HUES64 (cell line): ENCODE results near the gene COL9A3.

ENCODE experiments used
- H3K27ac ChIP-seq: 2 replicates; pipeline ENCODE4 v1.7.0; 2013; ENCODE audit warnings: low read depth, low read length, inconsistent platforms
- H3K27me3 ChIP-seq: 2 replicates; pipeline ENCODE4 v1.6.1; 2013; ENCODE audit warnings: mild to moderate bottlenecking, low read length; ENCODE audit not compliant: insufficient read depth
- H3K36me3 ChIP-seq: 2 replicates; pipeline ENCODE4 v1.6.1; 2013; ENCODE audit warnings: mild to moderate bottlenecking, low read length; ENCODE audit not compliant: insufficient read depth
- H3K4me1 ChIP-seq: 2 replicates; pipeline ENCODE4 v1.6.1; 2013; ENCODE audit warnings: mild to moderate bottlenecking, low read length, moderate library complexity; ENCODE audit not compliant: insufficient read depth
- H3K4me3 ChIP-seq: 2 replicates; pipeline ENCODE4 v1.5.1; 2013; ENCODE audit warnings: mild to moderate bottlenecking, low read length, moderate library complexity
- H3K9ac ChIP-seq: 2 replicates; pipeline ENCODE4 v1.6.1; 2013; ENCODE audit warnings: mild to moderate bottlenecking, low read depth, low read length
- H3K9me3 ChIP-seq: 2 replicates; pipeline ENCODE4 v1.6.1; 2013; ENCODE audit warnings: low read depth, low read length; ENCODE audit not compliant: insufficient read depth
- WGBS: fragments of 150-250, 120-280 bp; methylation state at CpG from one replicate; pipeline ENCODE4 v1.1.7; 2013; ENCODE audit warnings: missing lambda C conversion rate; 5-methylcytosine and 5-hydroxymethylcytosine counted together

The COL9A3 gene

DNA sequence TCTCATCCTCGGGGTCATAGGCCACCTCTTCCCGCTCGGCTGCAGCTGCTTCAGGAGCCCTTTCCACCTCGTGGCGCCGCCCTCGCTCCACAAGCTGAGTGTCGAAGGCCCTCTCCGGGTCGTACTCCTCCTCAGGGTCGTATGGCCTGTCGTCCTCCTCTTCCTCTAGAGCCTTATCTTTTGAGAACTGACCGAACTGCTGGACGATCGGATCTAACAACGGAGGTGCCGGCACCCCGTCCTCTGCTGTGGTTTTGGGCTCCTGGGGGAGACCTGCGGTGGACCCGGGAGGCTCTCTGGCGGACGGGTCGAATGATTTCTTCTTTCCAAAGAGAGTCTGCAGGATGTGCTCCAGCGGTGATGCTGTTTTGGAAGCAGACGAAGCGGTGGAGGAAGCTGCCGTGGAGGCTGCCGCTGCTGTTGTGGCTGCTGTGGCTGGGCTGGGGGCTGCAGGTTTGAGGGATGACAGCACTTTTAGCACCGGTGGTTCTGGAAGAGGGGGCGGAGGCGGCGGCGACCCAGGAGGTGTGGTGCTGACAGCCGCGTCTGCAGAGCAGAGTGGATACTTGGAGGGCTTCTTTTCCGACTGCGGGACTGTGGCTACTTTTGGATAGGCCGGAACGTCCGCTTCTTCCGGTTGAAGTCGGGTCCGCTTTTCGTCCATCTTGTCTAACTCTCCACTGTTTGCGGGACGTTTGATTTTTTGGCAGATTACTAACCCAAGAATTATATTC is 65.0 kb downstream of the COL9A3 start:
- no peak overlapping the region for H3K27ac ChIP-seq
- no peak overlapping the region for H3K9ac ChIP-seq
- WGBS: 95% methylated on average over 46 of the region's 46 CpGs
- peaks cover 20% of the 10 kb centered on the region for H3K4me1 ChIP-seq
- H3K27me3 ChIP-seq: peaks cover 5% of the 10 kb centered on the region; the same call in 1 of the 2 replicates
- H3K4me3 ChIP-seq: no peak overlapping the region
- H3K9me3 ChIP-seq: no peaks in the 10 kb centered on the region
- peaks cover 12% of the 10 kb centered on the region; the same call in 1 of the 2 replicates for H3K36me3 ChIP-seq

GRCh38 chr20:62882426-62882825 is 65.6 kb downstream of the COL9A3 start:
- Histone ChIP-seq H3K27me3 (peaks cover 5% of the 10 kb centered on the region; the same call in 1 of the 2 replicates), H3K9ac (no peak overlapping the region), H3K9me3 (no peaks in the 10 kb centered on the region), H3K4me1 (peaks cover 20% of the 10 kb centered on the region), H3K4me3 (no peak overlapping the region), H3K27ac (no peak overlapping the region), H3K36me3 (peaks cover 18% of the 10 kb centered on the region)
- 96% methylated on average over 14 of the region's 15 CpGs for WGBS

DNA sequence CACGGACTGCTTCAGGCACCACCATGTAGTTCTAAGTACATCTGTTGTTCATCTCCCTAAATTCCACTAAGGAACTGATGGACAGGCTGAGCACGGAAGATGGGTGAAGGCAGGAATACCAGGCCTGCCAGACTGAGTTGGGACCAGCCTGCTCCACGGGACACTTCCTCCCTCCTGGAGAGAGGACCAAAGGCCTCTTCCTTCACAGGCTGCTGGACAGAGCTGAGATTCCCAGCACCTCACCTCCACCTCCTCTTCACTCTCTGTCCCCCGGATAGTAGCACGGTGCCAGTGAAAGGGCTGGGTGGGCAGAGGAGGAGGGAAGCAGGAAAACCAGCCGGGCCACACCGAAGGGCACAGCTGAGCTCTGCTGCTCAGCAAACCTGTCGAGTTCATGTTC is 67.7 kb downstream of the COL9A3 start:
- H3K27me3 ChIP-seq: no peaks in the 10 kb centered on the region
- 83% methylated on average over 8 of the region's 8 CpGs for WGBS
- no peaks in the 10 kb centered on the region for H3K9me3 ChIP-seq
- H3K4me1 ChIP-seq: peaks cover 9% of the 10 kb centered on the region
- H3K4me3 ChIP-seq: no peak overlapping the region
- peaks cover 39% of the 10 kb centered on the region for H3K36me3 ChIP-seq
- H3K9ac ChIP-seq: no peak overlapping the region
- no peak overlapping the region for H3K27ac ChIP-seq

DNA sequence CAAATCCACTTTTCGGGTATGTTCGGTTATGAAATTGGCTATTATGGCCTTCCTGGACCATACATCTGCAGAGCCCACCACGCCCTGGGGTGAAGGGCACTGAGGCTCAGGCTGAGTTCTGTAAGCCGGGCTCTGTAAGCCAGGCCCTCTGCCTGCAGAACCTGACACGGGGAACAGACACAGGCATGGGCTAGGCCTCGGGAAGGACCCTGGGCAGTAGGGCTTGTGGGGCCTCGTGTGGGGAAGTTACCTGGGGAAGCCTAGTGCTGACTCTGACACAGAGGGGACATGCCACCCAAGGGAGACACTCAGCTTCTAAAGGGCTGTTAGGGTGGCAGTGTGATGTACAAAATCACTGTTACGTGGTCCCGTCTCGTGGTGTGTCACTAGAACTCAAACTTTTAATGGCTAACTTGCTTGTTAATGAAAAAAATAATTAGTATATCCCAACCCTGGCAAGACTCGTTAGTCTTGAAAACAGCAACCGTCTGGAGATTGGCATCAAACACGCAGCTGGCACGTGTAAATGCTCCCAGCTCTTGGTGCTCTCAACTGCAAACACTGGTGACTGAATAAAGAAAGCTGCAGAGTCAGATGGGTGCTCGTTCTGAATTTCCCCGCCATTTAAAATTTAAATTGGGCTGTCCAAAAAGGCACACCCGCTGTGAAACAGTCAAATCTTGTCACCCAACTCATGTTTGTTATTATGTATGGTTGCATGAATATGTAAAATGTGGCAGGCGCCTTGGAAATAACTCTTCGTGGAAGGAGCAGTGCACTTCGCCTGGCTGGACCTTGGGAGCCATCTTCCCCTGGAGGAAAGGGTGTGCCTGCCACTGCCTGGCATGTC is 68.4 kb downstream of the COL9A3 start:
- H3K9ac ChIP-seq: no peak overlapping the region
- H3K9me3 ChIP-seq: no peaks in the 10 kb centered on the region
- H3K27ac ChIP-seq: no peak overlapping the region
- peaks cover 47% of the 10 kb centered on the region for H3K36me3 ChIP-seq
- no peaks in the 10 kb centered on the region for H3K27me3 ChIP-seq
- 88% methylated on average over 20 of the region's 20 CpGs for WGBS
- no peak overlapping the region for H3K4me3 ChIP-seq
- H3K4me1 ChIP-seq: peaks cover 9% of the 10 kb centered on the region

GRCh38 chr20:62885896-62886708 is 69.3 kb downstream of the COL9A3 start:
- Histone ChIP-seq H3K4me1 (peaks cover 9% of the 10 kb centered on the region), H3K27ac (no peak overlapping the region), H3K36me3 (peaks cover 55% of the 10 kb centered on the region), H3K27me3 (no peaks in the 10 kb centered on the region), H3K4me3 (no peak overlapping the region), H3K9me3 (no peaks in the 10 kb centered on the region), H3K9ac (no peak overlapping the region)
- WGBS: 91% methylated on average over 23 of the region's 23 CpGs

DNA sequence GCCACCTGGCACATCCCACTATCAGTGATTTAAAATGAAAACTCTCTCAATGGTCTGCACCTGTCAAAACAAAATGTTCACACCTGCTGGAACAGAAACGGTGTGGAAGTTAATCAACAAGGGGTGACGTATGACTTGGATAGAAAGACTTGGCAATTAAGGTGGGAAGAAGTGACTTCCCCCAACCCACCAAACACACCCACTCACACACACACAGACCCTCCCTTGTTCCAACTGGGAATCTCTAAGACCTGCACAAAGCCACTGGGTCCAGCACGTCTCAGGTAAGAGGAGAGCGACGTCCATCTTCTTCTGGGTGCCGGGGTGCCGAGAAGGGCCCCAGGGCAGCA is 69.8 kb downstream of the COL9A3 start:
- WGBS: 94% methylated on average over 7 of the region's 7 CpGs
- Histone ChIP-seq H3K9me3 (no peaks in the 10 kb centered on the region), H3K4me3 (no peak overlapping the region), H3K27ac (no peak overlapping the region), H3K9ac (no peak overlapping the region), H3K36me3 (peaks cover 57% of the 10 kb centered on the region), H3K4me1 (peaks cover 9% of the 10 kb centered on the region), H3K27me3 (no peaks in the 10 kb centered on the region)

GRCh38 chr20:62887152-62887859 is 70.5 kb downstream of the COL9A3 start:
- Histone ChIP-seq H3K9me3 (no peaks in the 10 kb centered on the region), H3K27ac (no peak overlapping the region), H3K4me3 (no peak overlapping the region), H3K36me3 (peaks cover 61% of the 10 kb centered on the region), H3K27me3 (no peaks in the 10 kb centered on the region), H3K4me1 (peaks cover 9% of the 10 kb centered on the region), H3K9ac (no peak overlapping the region)
- 93% methylated on average over 13 of the region's 13 CpGs for WGBS

GRCh38 chr20:62887860-62888239 is 71.0 kb downstream of the COL9A3 start:
- H3K36me3 ChIP-seq: peaks cover 67% of the 10 kb centered on the region
- H3K4me3 ChIP-seq: no peak overlapping the region
- H3K9ac ChIP-seq: no peak overlapping the region
- WGBS: 93% methylated on average over 7 of the region's 7 CpGs
- H3K27ac ChIP-seq: no peak overlapping the region
- peaks cover 9% of the 10 kb centered on the region for H3K4me1 ChIP-seq
- H3K27me3 ChIP-seq: no peaks in the 10 kb centered on the region
- no peaks in the 10 kb centered on the region for H3K9me3 ChIP-seq

DNA sequence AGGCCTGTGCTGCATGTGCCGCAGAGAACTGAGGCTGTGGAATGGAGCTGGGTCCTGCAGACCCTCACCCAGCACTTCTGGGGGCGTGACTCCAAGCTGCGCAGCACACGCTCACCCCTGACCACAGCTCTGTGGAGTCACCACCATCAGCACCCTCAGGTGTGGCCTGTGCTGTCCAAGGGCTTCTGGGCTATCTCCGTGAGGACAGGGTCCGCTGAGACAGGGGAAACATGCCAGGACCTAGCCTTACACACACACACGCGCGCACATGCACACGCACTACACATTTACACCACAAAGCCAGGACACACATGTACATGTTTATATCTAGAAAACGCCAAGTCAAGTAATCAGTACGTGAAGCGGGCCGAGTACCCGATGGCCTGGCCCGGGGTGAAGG is 71.6 kb downstream of the COL9A3 start:
- H3K9ac ChIP-seq: no peak overlapping the region
- no peak overlapping the region for H3K27ac ChIP-seq
- peaks cover 9% of the 10 kb centered on the region for H3K4me1 ChIP-seq
- peaks cover 72% of the 10 kb centered on the region for H3K36me3 ChIP-seq
- WGBS: 95% methylated on average over 16 of the region's 16 CpGs
- no peaks in the 10 kb centered on the region for H3K27me3 ChIP-seq
- no peaks in the 10 kb centered on the region for H3K9me3 ChIP-seq
- no peak overlapping the region for H3K4me3 ChIP-seq

DNA sequence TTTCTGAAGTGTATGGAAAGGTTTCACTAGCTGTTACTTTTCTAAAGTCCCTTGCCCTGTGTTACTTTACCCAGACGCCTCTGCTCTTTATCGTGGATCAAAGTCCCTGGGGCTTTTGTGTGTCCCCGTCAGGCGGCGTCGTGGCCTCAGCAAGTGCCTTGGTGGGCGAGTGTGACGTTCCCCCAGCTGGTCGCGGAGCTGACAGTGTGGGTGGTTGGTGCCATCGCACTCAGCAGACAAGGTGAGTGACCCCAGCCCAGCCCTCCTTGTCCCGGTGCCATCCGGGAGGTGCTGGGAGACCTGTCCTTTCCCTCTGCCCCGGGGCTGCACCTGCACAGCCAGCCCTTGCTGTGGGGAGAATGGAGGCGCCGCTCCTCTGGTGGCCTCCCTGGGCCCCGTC is 72.1 kb downstream of the COL9A3 start:
- Histone ChIP-seq H3K9me3 (no peaks in the 10 kb centered on the region), H3K9ac (no peak overlapping the region), H3K27ac (no peak overlapping the region), H3K36me3 (peaks cover 77% of the 10 kb centered on the region), H3K27me3 (no peaks in the 10 kb centered on the region), H3K4me1 (peaks cover 9% of the 10 kb centered on the region), H3K4me3 (no peak overlapping the region)
- WGBS: 93% methylated on average over 17 of the region's 17 CpGs
